Memory B cell (primary cell): ENCODE measurements around the gene BUB1B.

Experiments
- ATAC-seq: fragments of 150-1000 bp; cut with Tn5 transposase; 2 replicates; pipeline ENCODE4 v1.10.0; 2021; ENCODE audit warnings: low read depth, mild to moderate bottlenecking, moderate library complexity
- DNase-seq, 2 donors: peaks; one replicate each; pipeline ENCODE4 v3.0.0; 2022; ENCODE audit warnings: low spot score in 2 of 2
- H3K27ac Mint-ChIP-seq: one replicate; pipeline ENCODE4 v1.8.0; 2022; ENCODE audit warnings: mild to moderate bottlenecking, moderate library complexity, mixed read lengths
- H3K27me3 Mint-ChIP-seq: one replicate; pipeline ENCODE4 v1.8.0; 2022; ENCODE audit warnings: mixed read lengths
- H3K36me3 Mint-ChIP-seq: one replicate; pipeline ENCODE4 v1.8.0; 2022; ENCODE audit warnings: mild to moderate bottlenecking, mixed read lengths
- H3K4me1 Mint-ChIP-seq: one replicate; pipeline ENCODE4 v1.8.0; 2022; ENCODE audit warnings: mixed read lengths
- H3K4me3 Mint-ChIP-seq: one replicate; pipeline ENCODE4 v1.8.0; 2022; ENCODE audit warnings: mild to moderate bottlenecking, moderate library complexity, mixed read lengths
- H3K9me3 Mint-ChIP-seq: one replicate; pipeline ENCODE4 v1.8.0; 2022; ENCODE audit warnings: mixed read lengths

The BUB1B gene

GRCh38 chr15:40183636-40184463, 23.0 kb downstream of the BUB1B start:
- H3K36me3 Mint-ChIP-seq: no peaks in the 10 kb centered on the region
- ATAC-seq: peak; percentile 62

GRCh38 chr15:40190591-40190990, 29.7 kb downstream of the BUB1B start:
- H3K9me3 Mint-ChIP-seq: no peaks in the 10 kb centered on the region
- H3K36me3 Mint-ChIP-seq: no peaks in the 10 kb centered on the region
- ATAC-seq (no peak), DNase-seq (no peak)
- H3K27ac Mint-ChIP-seq: no peak overlapping the region
- peaks cover 3% of the 10 kb centered on the region for H3K4me1 Mint-ChIP-seq
- H3K4me3 Mint-ChIP-seq: no peak overlapping the region
- H3K27me3 Mint-ChIP-seq: no peaks in the 10 kb centered on the region

More at GRCh38 chr15:40183636-40184463, 23.0 kb downstream of the BUB1B start:
- H3K4me3 Mint-ChIP-seq: peak overlapping the region; percentile 61
- H3K9me3 Mint-ChIP-seq: no peaks in the 10 kb centered on the region
- H3K4me1 Mint-ChIP-seq: peaks cover 17% of the 10 kb centered on the region
- DNase-seq: no peak
- H3K27ac Mint-ChIP-seq: peak overlapping the region; percentile 69
- H3K27me3 Mint-ChIP-seq: no peaks in the 10 kb centered on the region

GRCh38 chr15:40192942-40193341, 32.1 kb downstream of the BUB1B start:
- no peak overlapping the region for H3K27ac Mint-ChIP-seq
- H3K4me3 Mint-ChIP-seq: no peak overlapping the region
- no peaks in the 10 kb centered on the region for H3K36me3 Mint-ChIP-seq
- DNase-seq (no peak), ATAC-seq (no peak)
- H3K4me1 Mint-ChIP-seq: peaks cover 8% of the 10 kb centered on the region
- no peaks in the 10 kb centered on the region for H3K27me3 Mint-ChIP-seq
- no peaks in the 10 kb centered on the region for H3K9me3 Mint-ChIP-seq

GRCh38 chr15:40197434-40197833, 36.6 kb downstream of the BUB1B start:
- Mint-ChIP-seq H3K4me3 (no peak overlapping the region), H3K27me3 (no peaks in the 10 kb centered on the region), H3K36me3 (peaks cover 1% of the 10 kb centered on the region), H3K27ac (no peak overlapping the region), H3K4me1 (peaks cover 10% of the 10 kb centered on the region), H3K9me3 (no peaks in the 10 kb centered on the region)
- no peak for ATAC-seq
- no peak for DNase-seq

GRCh38 chr15:40198355-40199085, 37.7 kb downstream of the BUB1B start:
- Mint-ChIP-seq H3K4me1 (peaks cover 10% of the 10 kb centered on the region), H3K27ac (no peak overlapping the region), H3K27me3 (no peaks in the 10 kb centered on the region), H3K9me3 (no peaks in the 10 kb centered on the region), H3K36me3 (peaks cover 1% of the 10 kb centered on the region), H3K4me3 (no peak overlapping the region)
- DNase-seq: no peak
- no peak for ATAC-seq

- DNase-seq (no peak), ATAC-seq (no peak)
- Mint-ChIP-seq H3K4me3 (no peak overlapping the region), H3K36me3 (peaks cover 1% of the 10 kb centered on the region), H3K4me1 (no peaks in the 10 kb centered on the region), H3K27me3 (no peaks in the 10 kb centered on the region), H3K9me3 (no peaks in the 10 kb centered on the region), H3K27ac (no peak overlapping the region)
Measured at GRCh38 chr15:40204100-40204499, 43.2 kb downstream of the BUB1B start.

- H3K27me3 Mint-ChIP-seq: no peaks in the 10 kb centered on the region
- H3K4me1 Mint-ChIP-seq: no peaks in the 10 kb centered on the region
- H3K9me3 Mint-ChIP-seq: no peaks in the 10 kb centered on the region
- ATAC-seq (peak; percentile 98), DNase-seq (peak; percentile 41 to 82)
- H3K36me3 Mint-ChIP-seq: no peaks in the 10 kb centered on the region
- no peak overlapping the region for H3K4me3 Mint-ChIP-seq
- H3K27ac Mint-ChIP-seq: no peak overlapping the region
Measured at GRCh38 chr15:40217166-40217824, 56.4 kb downstream of the BUB1B start.

GRCh38 chr15:40219801-40220200, 58.9 kb downstream of the BUB1B start:
- ATAC-seq (no peak), DNase-seq (no peak)
- Mint-ChIP-seq H3K9me3 (no peaks in the 10 kb centered on the region), H3K36me3 (no peaks in the 10 kb centered on the region), H3K27me3 (no peaks in the 10 kb centered on the region), H3K4me3 (no peak overlapping the region), H3K4me1 (no peaks in the 10 kb centered on the region), H3K27ac (peak overlapping the region; percentile 4)

- DNase-seq: no peak
- Mint-ChIP-seq H3K36me3 (no peaks in the 10 kb centered on the region), H3K4me1 (no peaks in the 10 kb centered on the region), H3K9me3 (no peaks in the 10 kb centered on the region), H3K27me3 (no peaks in the 10 kb centered on the region), H3K4me3 (no peak overlapping the region), H3K27ac (no peak overlapping the region)
- ATAC-seq: no peak
Measured at GRCh38 chr15:40222131-40222530, 61.3 kb downstream of the BUB1B start.

- Mint-ChIP-seq H3K36me3 (no peaks in the 10 kb centered on the region), H3K4me1 (no peaks in the 10 kb centered on the region), H3K9me3 (no peaks in the 10 kb centered on the region), H3K27me3 (no peaks in the 10 kb centered on the region), H3K27ac (no peak overlapping the region), H3K4me3 (no peak overlapping the region)
- no peak for DNase-seq
- no peak for ATAC-seq
Measured at GRCh38 chr15:40226736-40227135, 65.9 kb downstream of the BUB1B start.

GRCh38 chr15:40229316-40229715, 68.4 kb downstream of the BUB1B start:
- H3K4me1 Mint-ChIP-seq: no peaks in the 10 kb centered on the region
- H3K27ac Mint-ChIP-seq: no peak overlapping the region
- no peak for ATAC-seq

GRCh38 chr15:40229956-40230355, 69.1 kb downstream of the BUB1B start:
- Mint-ChIP-seq H3K27ac (no peak overlapping the region), H3K4me1 (peaks cover 5% of the 10 kb centered on the region), H3K36me3 (no peaks in the 10 kb centered on the region), H3K4me3 (no peak overlapping the region), H3K27me3 (no peaks in the 10 kb centered on the region), H3K9me3 (no peaks in the 10 kb centered on the region)
- ATAC-seq: no peak
- no peak for DNase-seq

More at GRCh38 chr15:40229316-40229715, 68.4 kb downstream of the BUB1B start:
- H3K4me3 Mint-ChIP-seq: no peak overlapping the region
- DNase-seq: no peak
- no peaks in the 10 kb centered on the region for H3K27me3 Mint-ChIP-seq
- H3K36me3 Mint-ChIP-seq: no peaks in the 10 kb centered on the region
- no peaks in the 10 kb centered on the region for H3K9me3 Mint-ChIP-seq

- no peaks in the 10 kb centered on the region for H3K36me3 Mint-ChIP-seq
- no peaks in the 10 kb centered on the region for H3K9me3 Mint-ChIP-seq
- H3K27ac Mint-ChIP-seq: no peak overlapping the region
- ATAC-seq (no peak), DNase-seq (no peak)
- no peak overlapping the region for H3K4me3 Mint-ChIP-seq
- H3K27me3 Mint-ChIP-seq: no peaks in the 10 kb centered on the region
- H3K4me1 Mint-ChIP-seq: peaks cover 15% of the 10 kb centered on the region
Measured at GRCh38 chr15:40232625-40233070, 71.8 kb downstream of the BUB1B start.
